Stimulated activated effector memory CD8-positive, alpha-beta T cell treated with anti-CD3 and anti-CD28 coated beads, Interleukin-12 subunit alpha, Interleukin-12 subunit beta, amount 100 ng/mL, for 72 hours (primary cell): ENCODE results near the gene CHSY3.

ENCODE experiments used
- ATAC-seq: fragments of 150-1000 bp; cut with Tn5 transposase; 2 replicates; pipeline ENCODE4 v1.10.0; 2021
- DNase-seq, 2 donors: peaks; one replicate each; pipeline ENCODE4 v3.0.0; 2021 to 2022; ENCODE audit warnings: low spot score in 2 of 2
- H3K27ac Mint-ChIP-seq: one replicate; pipeline ENCODE4 v1.8.0; 2022; ENCODE audit warnings: mild to moderate bottlenecking, mixed read lengths
- H3K36me3 Mint-ChIP-seq: one replicate; pipeline ENCODE4 v1.8.0; 2022; ENCODE audit warnings: mild to moderate bottlenecking, mixed read lengths
- H3K4me1 Mint-ChIP-seq: one replicate; pipeline ENCODE4 v1.8.0; 2022; ENCODE audit warnings: mixed read lengths
- H3K4me3 Mint-ChIP-seq: one replicate; pipeline ENCODE4 v1.8.0; 2022; ENCODE audit warnings: mild to moderate bottlenecking, mixed read lengths
- H3K9me3 Mint-ChIP-seq: one replicate; pipeline ENCODE4 v1.8.0; 2022; ENCODE audit warnings: mixed read lengths

Gene CHSY3

GRCh38 chr5:129917224-129917623, 13.0 kb downstream of the CHSY3 start:
- DNase-seq (no peak), ATAC-seq (no peak)
- Mint-ChIP-seq H3K27ac (no peak overlapping the region), H3K4me3 (no peak overlapping the region), H3K9me3 (peaks cover 5% of the 10 kb centered on the region), H3K4me1 (no peaks in the 10 kb centered on the region), H3K36me3 (no peaks in the 10 kb centered on the region)

- ATAC-seq: no peak
- Mint-ChIP-seq H3K9me3 (peaks cover 3% of the 10 kb centered on the region), H3K27ac (no peak overlapping the region), H3K4me1 (no peaks in the 10 kb centered on the region), H3K36me3 (no peaks in the 10 kb centered on the region), H3K4me3 (no peak overlapping the region)
- no peak for DNase-seq
Observed at GRCh38 chr5:129921204-129921603, 16.9 kb downstream of the CHSY3 start.

GRCh38 chr5:129930221-129930620, 26.0 kb downstream of the CHSY3 start:
- H3K4me1 Mint-ChIP-seq: no peaks in the 10 kb centered on the region
- no peak for DNase-seq
- H3K27ac Mint-ChIP-seq: no peak overlapping the region
- H3K9me3 Mint-ChIP-seq: no peaks in the 10 kb centered on the region
- H3K4me3 Mint-ChIP-seq: no peak overlapping the region
- no peaks in the 10 kb centered on the region for H3K36me3 Mint-ChIP-seq
- no peak for ATAC-seq

GRCh38 chr5:129935626-129936025, 31.4 kb downstream of the CHSY3 start:
- ATAC-seq (no peak), DNase-seq (no peak)
- Mint-ChIP-seq H3K4me1 (no peaks in the 10 kb centered on the region), H3K4me3 (no peak overlapping the region), H3K36me3 (no peaks in the 10 kb centered on the region), H3K9me3 (peaks cover 12% of the 10 kb centered on the region), H3K27ac (no peak overlapping the region)

- ATAC-seq: no peak
- Mint-ChIP-seq H3K9me3 (peaks cover 12% of the 10 kb centered on the region), H3K27ac (no peak overlapping the region), H3K36me3 (no peaks in the 10 kb centered on the region), H3K4me1 (no peaks in the 10 kb centered on the region), H3K4me3 (no peak overlapping the region)
- DNase-seq: no peak
Observed at GRCh38 chr5:129938077-129938476, 33.8 kb downstream of the CHSY3 start.

GRCh38 chr5:129943936-129944335, 39.7 kb downstream of the CHSY3 start:
- DNase-seq (no peak), ATAC-seq (no peak)
- Mint-ChIP-seq H3K9me3 (peaks cover 2% of the 10 kb centered on the region), H3K4me3 (no peak overlapping the region), H3K36me3 (no peaks in the 10 kb centered on the region), H3K27ac (no peak overlapping the region), H3K4me1 (no peaks in the 10 kb centered on the region)

GRCh38 chr5:129945028-129945427, 40.8 kb downstream of the CHSY3 start:
- no peak overlapping the region for H3K27ac Mint-ChIP-seq

GRCh38 chr5:129945774-129946270, 41.6 kb downstream of the CHSY3 start:
- H3K4me3 Mint-ChIP-seq: no peak overlapping the region

More at GRCh38 chr5:129945028-129945427, 40.8 kb downstream of the CHSY3 start:
- Mint-ChIP-seq H3K4me1 (no peaks in the 10 kb centered on the region), H3K9me3 (peaks cover 2% of the 10 kb centered on the region), H3K36me3 (no peaks in the 10 kb centered on the region), H3K4me3 (no peak overlapping the region)
- ATAC-seq (no peak), DNase-seq (no peak)

GRCh38 chr5:129951039-129951438, 46.8 kb downstream of the CHSY3 start:
- peaks cover 9% of the 10 kb centered on the region for H3K9me3 Mint-ChIP-seq
- ATAC-seq (no peak), DNase-seq (no peak)
- H3K4me1 Mint-ChIP-seq: no peaks in the 10 kb centered on the region
- H3K36me3 Mint-ChIP-seq: no peaks in the 10 kb centered on the region
- no peak overlapping the region for H3K4me3 Mint-ChIP-seq
- no peak overlapping the region for H3K27ac Mint-ChIP-seq

More at GRCh38 chr5:129945774-129946270, 41.6 kb downstream of the CHSY3 start:
- Mint-ChIP-seq H3K9me3 (peaks cover 2% of the 10 kb centered on the region), H3K36me3 (no peaks in the 10 kb centered on the region), H3K27ac (no peak overlapping the region), H3K4me1 (no peaks in the 10 kb centered on the region)
- ATAC-seq (no peak), DNase-seq (no peak)

- Mint-ChIP-seq H3K36me3 (no peaks in the 10 kb centered on the region), H3K27ac (no peak overlapping the region), H3K4me1 (no peaks in the 10 kb centered on the region), H3K4me3 (no peak overlapping the region), H3K9me3 (peaks cover 3% of the 10 kb centered on the region)
- no peak for ATAC-seq
- no peak for DNase-seq
Observed at GRCh38 chr5:129958581-129958980, 54.3 kb downstream of the CHSY3 start.

- Mint-ChIP-seq H3K4me3 (no peak overlapping the region), H3K4me1 (no peaks in the 10 kb centered on the region), H3K9me3 (no peaks in the 10 kb centered on the region), H3K36me3 (no peaks in the 10 kb centered on the region), H3K27ac (no peak overlapping the region)
- no peak for DNase-seq
- ATAC-seq: no peak
Observed at GRCh38 chr5:129960831-129961230, 56.6 kb downstream of the CHSY3 start.

GRCh38 chr5:129962506-129962905, 58.2 kb downstream of the CHSY3 start:
- Mint-ChIP-seq H3K4me1 (no peaks in the 10 kb centered on the region), H3K9me3 (no peaks in the 10 kb centered on the region), H3K4me3 (no peak overlapping the region), H3K27ac (no peak overlapping the region), H3K36me3 (no peaks in the 10 kb centered on the region)
- no peak for DNase-seq
- no peak for ATAC-seq

GRCh38 chr5:129963359-129963758, 59.1 kb downstream of the CHSY3 start:
- ATAC-seq (no peak), DNase-seq (no peak)
- no peaks in the 10 kb centered on the region for H3K4me1 Mint-ChIP-seq

GRCh38 chr5:129966071-129966470, 61.8 kb downstream of the CHSY3 start:
- H3K4me3 Mint-ChIP-seq: no peak overlapping the region
- H3K4me1 Mint-ChIP-seq: no peaks in the 10 kb centered on the region
- H3K27ac Mint-ChIP-seq: no peak overlapping the region
- no peak for ATAC-seq
- H3K9me3 Mint-ChIP-seq: no peaks in the 10 kb centered on the region
- H3K36me3 Mint-ChIP-seq: no peaks in the 10 kb centered on the region
- no peak for DNase-seq

More at GRCh38 chr5:129963359-129963758, 59.1 kb downstream of the CHSY3 start:
- H3K36me3 Mint-ChIP-seq: no peaks in the 10 kb centered on the region
- no peaks in the 10 kb centered on the region for H3K9me3 Mint-ChIP-seq
- H3K4me3 Mint-ChIP-seq: no peak overlapping the region
- H3K27ac Mint-ChIP-seq: no peak overlapping the region

- Mint-ChIP-seq H3K27ac (no peak overlapping the region), H3K4me3 (no peak overlapping the region), H3K9me3 (no peaks in the 10 kb centered on the region), H3K36me3 (no peaks in the 10 kb centered on the region), H3K4me1 (no peaks in the 10 kb centered on the region)
- no peak for ATAC-seq
- no peak for DNase-seq
Observed at GRCh38 chr5:129971714-129972113, 67.4 kb downstream of the CHSY3 start.

GRCh38 chr5:129972465-129973141, 68.3 kb downstream of the CHSY3 start:
- H3K4me3 Mint-ChIP-seq: no peak overlapping the region
- H3K9me3 Mint-ChIP-seq: no peaks in the 10 kb centered on the region
- H3K4me1 Mint-ChIP-seq: no peaks in the 10 kb centered on the region
- no peak for ATAC-seq
- no peaks in the 10 kb centered on the region for H3K36me3 Mint-ChIP-seq
- H3K27ac Mint-ChIP-seq: no peak overlapping the region
- DNase-seq: no peak
